GM10248 (cell line): Measurements from ENCODE around the gene ZNF385A.
A peak's percentile ranks its signal among the peaks of the same experiment; 100 is the strongest.

ENCODE experiments used
- CTCF ChIA-PET: fragments of 300-600 bp; sonication (Branson Sonifier 250); formaldehyde crosslinking; extraction: SDS; loops from one replicate; lab custom pipeline; 2021; ENCODE audit warnings: antibody characterized with exemption; lab: Yijun Ruan, JAX
- POLR2A ChIA-PET: fragments of 350-650 bp; sonication (Branson Sonifier 250); formaldehyde crosslinking; extraction: SDS; loops from one replicate; lab custom pipeline; 2020; ENCODE audit warnings: antibody characterized with exemption; lab: Yijun Ruan, JAX
- DNase-seq: peaks from one replicate; pipeline ENCODE4 v3.0.0; 2012; ENCODE audit errors: extremely low spot score
- CTCF ChIP-seq: IDR thresholded peaks from 2 replicates; pipeline ENCODE4 v1.5.1; 2012; ENCODE audit warnings: mild to moderate bottlenecking, low read depth; ENCODE audit errors: extremely low read depth, missing control alignments, control extremely low read depth

ZNF385A gene

GRCh38 chr12:54404061-54405004 lies 19.8 kb upstream of the ZNF385A start:
- peak; percentile 69 for DNase-seq
- POLR2A ChIA-PET = no interaction called here
- peak; percentile 91 for TF ChIP-seq CTCF
- CTCF ChIA-PET = interaction anchor here (0.5 to 12.3 kb wide), 23 partner anchors 8 to 197 kb away, joined by 3 to 506 read pairs (median 5); partner anchors contain the start of gene ITGA5

GRCh38 chr12:54401119-54401518 lies 16.6 kb upstream of the ZNF385A start:
- POLR2A ChIA-PET = no interaction called here
- DNase-seq = no peak
- TF ChIP-seq CTCF = no peak
- CTCF ChIA-PET = interaction anchor here (0.9 to 12.3 kb wide), 8 partner anchors 14 to 187 kb away, joined by 3 to 506 read pairs (median 91); partner anchors contain the start of genes ITGA5, NCKAP1L and ZNF385A

- ChIA-PET POLR2A (interaction anchor here (1.1 kb wide), 1 partner anchor 119 kb away, joined by 3 read pairs; the partner anchor contains the start of gene HNRNPA1), CTCF (interaction anchor here (0.6 to 12.3 kb wide), 60 partner anchors 9 to 890 kb away, joined by 3 to 506 read pairs (median 4); partner anchors contain the start of genes COPZ1, HNRNPA1, ITGA5 and NCKAP1L)
- DNase-seq = peak; percentile 84
- peak; percentile 100 for TF ChIP-seq CTCF
These were observed 14.7 kb upstream of the ZNF385A start for GRCh38 chr12:54398995-54399793.

GRCh38 chr12:54398218-54398617 lies 13.7 kb upstream of the ZNF385A start:
- CTCF ChIA-PET = interaction anchor here (1.0 to 12.3 kb wide), 16 partner anchors 8 to 190 kb away, joined by 3 to 506 read pairs (median 13); partner anchors contain the start of genes ITGA5, NCKAP1L and ZNF385A
- POLR2A ChIA-PET = interaction anchor here (0.6 kb wide), 1 partner anchor 188 kb away, joined by 3 read pairs; no protein-coding TSS in a partner anchor

GRCh38 chr12:54397157-54397556 lies 12.6 kb upstream of the ZNF385A start:
- ChIA-PET CTCF (interaction anchor here (1.4 to 12.3 kb wide), 8 partner anchors 8 to 100 kb away, joined by 3 to 506 read pairs (median 91); partner anchors contain the start of genes ITGA5, NCKAP1L and ZNF385A), POLR2A (no interaction called here)
- TF ChIP-seq CTCF = no peak
- no peak for DNase-seq

More at GRCh38 chr12:54398218-54398617, 13.7 kb upstream of the ZNF385A start:
- TF ChIP-seq CTCF = no peak
- no peak for DNase-seq
